A673 (cell line): ENCODE data around the gene TAMALIN. TPM values are rescaled to one million over a fixed set of nuclear protein-coding genes. Genes with fewer than 3 reads are reported as not detected.

Source experiments
- BruUV-seq: library from RNA; stranded (reverse); fragments of 400-500 nt; replicated peaks from 2 replicates; lab custom pipeline; 2021; lab: Mats Ljungman, UMichigan
- CTCF ChIA-PET: fragments of 300-600 bp; sonication (Branson Sonifier 250); formaldehyde crosslinking; loops from one replicate; lab custom pipeline; 2022; ENCODE audit warnings: antibody characterized with exemption; lab: Charles Lee
- POLR2A ChIA-PET: fragments of 300-600 bp; sonication (Branson Sonifier 250); formaldehyde crosslinking; loops from one replicate; lab custom pipeline; 2022; ENCODE audit warnings: antibody characterized with exemption; ENCODE audit not compliant: low non-redundant PET; lab: Charles Lee
- DNase-seq: peaks from one replicate; pipeline ENCODE4 v3.0.0-alpha.2; 2015; ENCODE audit warnings: low spot score
- H3K27ac ChIP-seq: fragments of 200-600 bp; sonication (generic); 2 replicates; pipeline ENCODE4 v1.5.1; 2016; ENCODE audit warnings: mixed run types, low read depth, mild to moderate bottlenecking, mixed read lengths, antibody characterized with exemption, low read length; ENCODE audit not compliant: poor library complexity, severe bottlenecking
- H3K27me3 ChIP-seq: fragments of 200-600 bp; sonication (generic); replicated peaks from 2 replicates; pipeline ENCODE4 v1.6.1; 2017; ENCODE audit warnings: mixed run types, low read depth, mild to moderate bottlenecking, mixed read lengths, antibody characterized with exemption, low read length; ENCODE audit not compliant: insufficient read depth, poor library complexity
- H3K36me3 ChIP-seq: fragments of 200-600 bp; sonication (generic); 2 replicates; pipeline ENCODE4 v1.6.1; 2016; ENCODE audit warnings: mixed run types, mild to moderate bottlenecking, mixed read lengths, antibody characterized with exemption, low read length; ENCODE audit not compliant: insufficient read depth, poor library complexity, severe bottlenecking
- H3K4me1 ChIP-seq: fragments of 200-600 bp; sonication (generic); 2 replicates; pipeline ENCODE4 v1.6.1; 2017; ENCODE audit warnings: mixed run types, mild to moderate bottlenecking, mixed read lengths, antibody characterized with exemption, low read length; ENCODE audit not compliant: insufficient read depth, poor library complexity, severe bottlenecking
- H3K4me3 ChIP-seq: fragments of 200-600 bp; sonication (generic); 2 replicates; pipeline ENCODE4 v1.5.1; 2016; ENCODE audit warnings: low read depth, mixed run types, mild to moderate bottlenecking, mixed read lengths, low read length; ENCODE audit not compliant: poor library complexity, severe bottlenecking
- H3K9me3 ChIP-seq: fragments of 200-600 bp; sonication (generic); 2 replicates; pipeline ENCODE4 v1.6.1; 2016; ENCODE audit warnings: mixed run types, low read depth, mild to moderate bottlenecking, mixed read lengths, antibody characterized with exemption, low read length; ENCODE audit not compliant: poor library complexity, severe bottlenecking
- EZH2 ChIP-seq: fragments of 200-600 bp; sonication (generic); IDR thresholded peaks from 2 replicates; pipeline ENCODE4 v1.6.1; 2017; ENCODE audit warnings: borderline replicate concordance, low read depth, mild to moderate bottlenecking, mixed read lengths, antibody characterized with exemption, low read length; ENCODE audit not compliant: poor library complexity, severe bottlenecking
- intact Hi-C: fragments of 100-400 bp; cut with micrococcal nuclease; formaldehyde crosslinking; loops from one replicate; pipeline ENCODE4 v1.10.0; 2022; ENCODE audit not compliant: unreplicated experiment
- total RNA-seq: library from RNA; stranded (reverse); gene quantifications from 2 replicates; pipeline ENCODE4 v1.2.3, GENCODE V29; 2021
- TF ChIP-seq, protein P1 (sequence below): fragments of 300-800, 200-600 bp; sonication (generic); conservative IDR thresholded peaks from 2 replicates; pipeline ENCODE4 v1.5.1; 2017; ENCODE audit warnings: low read depth, mild to moderate bottlenecking, antibody characterized with exemption, low read length, moderate library complexity, mixed read lengths

The TAMALIN gene
- total RNA-seq, 1 experiment from 2014 or later, result 4.8 TPM

DNA sequence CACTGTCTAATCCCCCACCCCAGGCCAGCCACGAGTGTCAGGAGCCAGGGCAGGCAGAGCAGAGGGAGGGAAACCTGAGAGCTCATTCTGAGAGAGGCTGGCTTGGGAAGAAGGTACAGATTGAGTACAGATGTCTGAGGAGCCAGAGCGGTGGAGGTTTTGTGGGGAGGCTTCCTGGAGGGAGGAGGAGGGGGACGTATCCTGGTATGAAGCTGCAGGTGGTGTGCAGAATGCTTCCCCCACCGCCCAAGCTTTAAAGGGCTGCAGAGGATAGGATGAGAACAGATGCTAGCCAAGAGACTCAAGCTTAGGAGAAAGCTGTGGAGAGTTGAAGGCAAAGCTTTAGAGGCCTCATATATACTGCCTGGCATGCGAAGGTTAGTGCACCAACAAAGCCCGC is 3.2 kb upstream of the TAMALIN start:
- Histone ChIP-seq H3K4me1 (peaks cover 7% of the 10 kb centered on the region), H3K27me3 (no peaks in the 10 kb centered on the region), H3K9me3 (no peaks in the 10 kb centered on the region), H3K36me3 (no peaks in the 10 kb centered on the region), H3K27ac (no peak overlapping the region), H3K4me3 (no peak overlapping the region)
- POLR2A ChIA-PET, result no interaction called here
- intact Hi-C loops, result no loop called here
- DNase-seq, result no peak
- BruUV-seq, result no TSS peak
- CTCF ChIA-PET, result interaction anchor here (0.6 to 2.7 kb wide), 5 partner anchors 10 to 79 kb away, joined by 3 to 38 read pairs (median 6); no protein-coding TSS in a partner anchor
- no peak for TF ChIP-seq EZH2
- TF ChIP-seq, protein P1, sequence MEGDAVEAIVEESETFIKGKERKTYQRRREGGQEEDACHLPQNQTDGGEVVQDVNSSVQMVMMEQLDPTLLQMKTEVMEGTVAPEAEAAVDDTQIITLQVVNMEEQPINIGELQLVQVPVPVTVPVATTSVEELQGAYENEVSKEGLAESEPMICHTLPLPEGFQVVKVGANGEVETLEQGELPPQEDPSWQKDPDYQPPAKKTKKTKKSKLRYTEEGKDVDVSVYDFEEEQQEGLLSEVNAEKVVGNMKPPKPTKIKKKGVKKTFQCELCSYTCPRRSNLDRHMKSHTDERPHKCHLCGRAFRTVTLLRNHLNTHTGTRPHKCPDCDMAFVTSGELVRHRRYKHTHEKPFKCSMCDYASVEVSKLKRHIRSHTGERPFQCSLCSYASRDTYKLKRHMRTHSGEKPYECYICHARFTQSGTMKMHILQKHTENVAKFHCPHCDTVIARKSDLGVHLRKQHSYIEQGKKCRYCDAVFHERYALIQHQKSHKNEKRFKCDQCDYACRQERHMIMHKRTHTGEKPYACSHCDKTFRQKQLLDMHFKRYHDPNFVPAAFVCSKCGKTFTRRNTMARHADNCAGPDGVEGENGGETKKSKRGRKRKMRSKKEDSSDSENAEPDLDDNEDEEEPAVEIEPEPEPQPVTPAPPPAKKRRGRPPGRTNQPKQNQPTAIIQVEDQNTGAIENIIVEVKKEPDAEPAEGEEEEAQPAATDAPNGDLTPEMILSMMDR, result no peak

DNA sequence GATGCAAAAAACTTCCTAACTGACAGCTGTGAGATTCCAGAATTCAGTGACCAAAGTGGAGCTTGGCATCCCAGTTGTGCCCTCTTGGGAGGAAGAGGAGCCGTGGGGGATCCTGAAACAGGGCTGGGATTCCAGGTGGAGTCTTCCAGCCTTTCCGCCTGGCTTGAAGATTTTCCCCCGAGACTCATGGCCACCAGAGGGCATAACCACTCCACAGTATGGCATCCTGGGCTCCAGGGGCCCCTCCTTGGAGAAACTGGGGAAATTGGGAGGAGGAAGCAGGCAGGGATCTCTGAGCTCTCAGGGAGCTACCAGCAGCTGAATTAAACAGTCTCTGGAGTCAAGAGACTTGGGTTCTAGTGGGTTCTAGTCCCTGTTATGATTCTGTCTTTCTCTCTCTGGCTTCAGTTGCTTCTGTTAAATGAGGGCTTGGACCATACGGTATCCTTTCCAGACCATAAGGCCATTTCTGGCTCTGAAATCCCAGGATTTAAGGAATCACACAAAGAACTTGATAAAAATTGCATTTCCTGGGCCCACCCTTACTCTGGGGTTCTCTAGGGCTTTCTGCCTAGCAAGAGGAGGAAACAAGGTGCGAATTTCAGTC is 2.6 kb upstream of the TAMALIN start:
- CTCF ChIA-PET, result interaction anchor here (0.6 to 2.7 kb wide), 8 partner anchors 11 to 822 kb away, joined by 3 to 38 read pairs (median 4); no protein-coding TSS in a partner anchor
- Histone ChIP-seq H3K36me3 (no peaks in the 10 kb centered on the region), H3K9me3 (no peaks in the 10 kb centered on the region), H3K4me3 (no peak overlapping the region), H3K4me1 (peaks cover 7% of the 10 kb centered on the region), H3K27ac (no peak overlapping the region), H3K27me3 (no peaks in the 10 kb centered on the region)
- BruUV-seq, result no TSS peak
- no peak for TF ChIP-seq EZH2
- TF ChIP-seq, protein P1, result peak; percentile 74
- peak; percentile 77 for DNase-seq
- POLR2A ChIA-PET, result interaction anchor here (0.6 kb wide), 1 partner anchor 280 kb away, joined by 4 read pairs; no protein-coding TSS in a partner anchor
- intact Hi-C loops, result no loop called here

- H3K9me3 ChIP-seq, result no peaks in the 10 kb centered on the region
- POLR2A ChIA-PET, result no interaction called here
- no peak overlapping the region for H3K4me3 ChIP-seq
- DNase-seq, result no peak
- BruUV-seq, result no TSS peak
- intact Hi-C loops, result loop anchor here (1.0 to 5.0 kb wide), 2 partner anchors 18 to 117 kb away; no protein-coding TSS in a partner anchor
- H3K4me1 ChIP-seq, result peaks cover 15% of the 10 kb centered on the region
- no peaks in the 10 kb centered on the region for H3K36me3 ChIP-seq
- H3K27me3 ChIP-seq, result no peaks in the 10 kb centered on the region
- TF ChIP-seq, protein P1, result no peak
- no peak for TF ChIP-seq EZH2
- CTCF ChIA-PET, result interaction anchor here (0.6 to 2.6 kb wide), 4 partner anchors 12 to 46 kb away, joined by 3 to 26 read pairs (median 6); partner anchors contain the start of gene NR4A1
- no peak overlapping the region for H3K27ac ChIP-seq
These were observed 1.4 kb upstream of the TAMALIN start for GRCh38 chr12:52005218-52005902.
